GM21717 (cell line): ENCODE measurements around the gene ZNF135.

Experiments used
- ATAC-seq: cut with Tn5 transposase; IDR thresholded peaks from one replicate; pipeline ENCODE4 v1.9.1; 2021; ENCODE audit warnings: mild to moderate bottlenecking, moderate library complexity; ENCODE audit not compliant: unreplicated experiment

The ZNF135 gene

DNA sequence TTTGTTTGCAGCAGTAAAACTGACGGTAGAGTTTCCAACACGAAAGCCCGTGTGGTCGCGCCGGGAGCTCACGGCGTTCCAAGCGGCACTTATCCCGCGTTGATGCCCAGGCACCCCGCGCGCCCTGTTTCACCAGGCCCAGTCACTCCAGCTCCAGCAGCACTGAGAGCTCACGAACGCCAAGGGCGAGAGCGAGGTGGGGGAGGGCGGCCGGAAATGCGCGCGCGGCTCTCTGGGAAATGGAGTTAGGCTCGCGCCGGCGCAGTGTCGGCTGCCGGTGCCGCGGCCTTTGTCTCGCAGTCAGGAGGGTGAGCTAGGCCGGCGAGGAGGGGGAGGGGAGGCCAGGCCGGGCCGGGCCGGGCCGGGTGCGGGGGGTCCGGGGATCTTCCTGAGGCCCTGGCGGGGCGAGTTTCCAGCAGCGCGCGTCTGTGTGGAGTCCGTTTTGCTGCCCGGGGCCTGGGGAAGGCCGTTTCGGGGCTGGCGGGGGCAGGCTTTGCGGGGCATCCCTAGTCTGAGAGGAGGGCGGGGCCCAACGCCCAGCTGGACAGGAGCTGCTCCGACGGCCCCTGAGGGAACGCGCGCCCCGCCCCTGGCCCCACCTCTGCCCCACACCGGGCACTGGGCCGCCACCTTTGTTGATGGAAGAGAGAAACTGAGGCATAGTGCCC, at the start of gene ZNF135:
Gene ZNF135, plus strand, starts transcription at position 280 of the 668 bp plus-strand sequence. CDS start 721 bp downstream, outside the sequence.
- no peak for ATAC-seq

- no peak for ATAC-seq
Measured at GRCh38 chr19:58009301-58009665, 49.8 kb upstream of the ZNF135 start.

DNA sequence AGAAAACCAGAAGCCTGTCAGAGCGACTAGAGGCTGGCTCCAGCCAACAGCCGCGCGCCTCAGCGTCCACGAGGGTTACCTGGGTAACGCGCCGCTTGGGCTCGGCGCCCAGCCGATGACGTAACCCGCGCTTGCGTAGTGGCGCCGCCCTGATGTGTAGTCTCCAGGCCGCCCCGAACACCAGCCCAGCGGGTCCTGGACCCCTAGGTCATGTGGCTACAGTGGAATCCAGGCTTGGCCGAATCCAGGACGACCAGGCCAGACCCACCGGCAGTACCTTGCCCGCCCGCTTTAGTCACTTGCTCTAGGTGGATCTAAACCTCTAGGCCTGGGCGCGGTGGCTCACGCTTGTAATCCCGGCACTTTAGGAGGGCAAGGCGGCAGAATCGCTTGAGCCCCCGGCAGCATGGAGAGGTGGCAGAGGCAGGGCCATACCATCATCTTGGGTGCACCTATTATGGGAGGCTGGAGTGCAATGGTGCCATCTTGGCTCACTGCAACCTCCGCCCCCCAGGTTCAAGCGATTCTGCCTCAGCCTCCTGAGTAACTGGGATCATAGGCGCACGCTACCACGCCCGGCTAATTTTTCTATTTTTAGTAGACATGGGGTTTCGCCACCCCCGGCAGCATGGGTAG, 49.3 kb upstream of the ZNF135 start:
- no peak for ATAC-seq

DNA sequence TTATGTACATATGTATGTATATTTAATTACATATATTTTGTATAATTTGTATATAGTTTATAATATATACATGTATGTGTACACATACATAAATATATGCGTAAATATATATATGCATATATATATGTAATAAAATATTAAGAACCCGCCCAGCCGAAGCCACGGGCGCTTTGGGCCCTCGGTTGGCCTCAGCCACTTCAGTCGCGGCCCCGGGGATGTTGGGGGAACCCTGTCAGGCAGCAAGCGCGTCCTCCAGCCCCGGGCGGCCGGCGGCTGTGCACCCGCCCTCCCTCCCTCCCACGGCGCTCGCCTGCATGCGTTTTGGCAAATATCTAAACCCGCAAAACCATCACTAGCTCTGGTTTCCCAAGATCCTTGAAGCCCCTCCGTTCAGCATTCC, 48.6 kb upstream of the ZNF135 start:
- ATAC-seq: no peak

- no peak for ATAC-seq
Measured at GRCh38 chr19:58014141-58014540, 44.9 kb upstream of the ZNF135 start.

- ATAC-seq: no peak
Measured at GRCh38 chr19:58020129-58020528, 39.0 kb upstream of the ZNF135 start.

- ATAC-seq: no peak
Measured at GRCh38 chr19:58021541-58022282, 37.4 kb upstream of the ZNF135 start.

GRCh38 chr19:58022283-58022660, 36.8 kb upstream of the ZNF135 start:
- ATAC-seq: no peak

DNA sequence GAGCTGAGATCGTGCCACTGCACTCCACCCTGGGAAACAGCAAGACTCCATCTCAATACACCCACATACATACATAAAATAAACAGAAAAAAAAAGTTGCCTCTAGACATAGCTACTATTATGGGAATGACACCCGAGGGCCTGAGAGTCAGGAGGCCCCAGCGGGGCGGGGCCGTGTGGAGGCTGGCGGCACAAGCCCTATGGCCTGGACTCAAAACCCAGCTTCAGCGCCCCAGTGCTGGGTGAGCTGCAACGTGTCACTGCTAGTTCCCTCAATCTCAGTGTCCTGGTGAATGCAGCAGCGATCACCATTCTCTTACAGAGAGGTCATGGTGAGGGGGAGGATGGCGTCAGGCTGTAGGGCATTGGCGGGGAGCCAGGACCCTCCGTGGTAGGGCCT, 34.4 kb upstream of the ZNF135 start:
- ATAC-seq: no peak

GRCh38 chr19:58033741-58034476, 25.2 kb upstream of the ZNF135 start, which contains the start of gene ZSCAN1:
Gene ZSCAN1, plus strand, starts transcription at chr19:58034025. Its CDS starts 3,812 bp downstream, at chr19:58037837.
- no peak for ATAC-seq

- no peak for ATAC-seq
Measured at GRCh38 chr19:58034477-58034793, 24.6 kb upstream of the ZNF135 start.

DNA sequence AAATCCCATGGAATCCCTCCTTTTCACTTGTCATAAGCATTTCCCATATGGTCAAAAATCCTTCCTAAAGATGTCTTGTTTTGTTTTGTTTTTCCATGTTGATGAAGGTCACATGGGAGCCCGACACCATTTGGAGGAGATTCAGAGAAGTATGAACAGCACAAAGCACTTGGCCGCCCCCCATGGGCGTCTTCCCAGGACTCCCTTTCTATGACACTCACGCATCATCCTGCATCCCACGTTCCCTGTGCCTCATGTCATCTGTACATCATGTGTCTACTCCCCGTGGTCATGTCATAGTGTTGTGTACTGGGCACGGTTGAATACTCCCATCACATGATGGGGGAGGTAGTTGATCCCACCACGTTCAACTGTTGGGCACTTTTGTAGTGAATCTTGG, 23.2 kb upstream of the ZNF135 start:
- no peak for ATAC-seq

DNA sequence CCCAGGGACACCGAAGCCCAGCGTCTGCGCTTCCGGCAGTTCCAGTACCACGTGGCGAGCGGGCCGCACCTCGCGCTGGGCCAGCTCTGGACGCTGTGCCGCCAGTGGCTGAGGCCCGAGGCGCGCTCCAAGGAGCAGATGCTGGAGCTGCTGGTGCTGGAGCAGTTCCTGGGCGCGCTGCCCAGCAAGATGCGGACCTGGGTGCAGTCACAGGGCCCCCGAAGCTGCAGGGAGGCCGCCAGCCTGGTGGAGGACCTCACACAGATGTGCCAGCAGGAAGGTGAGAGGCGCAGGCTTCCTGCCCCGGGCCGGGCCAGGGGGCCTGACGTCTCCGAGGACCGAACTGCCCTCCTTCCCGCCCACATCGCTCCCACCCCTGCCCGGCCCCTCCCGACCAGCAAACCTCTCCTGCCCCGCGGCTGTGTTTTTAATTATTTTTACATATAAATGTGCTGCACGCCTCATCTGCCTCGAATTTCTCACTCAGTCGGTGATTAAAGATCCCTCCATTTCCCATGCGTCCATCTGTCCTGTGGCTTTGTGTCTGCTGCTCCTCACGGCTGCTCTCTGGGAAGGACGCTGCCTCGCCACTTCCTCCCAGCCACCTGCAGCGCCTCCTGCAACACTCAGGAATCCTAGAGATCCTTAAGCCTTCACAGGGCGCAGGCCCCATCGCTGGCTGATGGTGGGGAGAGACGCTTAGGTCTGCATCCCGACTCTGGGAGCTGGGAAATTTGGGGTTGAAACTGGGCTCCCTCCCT, 21.0 kb upstream of the ZNF135 start:
- ATAC-seq: no peak

DNA sequence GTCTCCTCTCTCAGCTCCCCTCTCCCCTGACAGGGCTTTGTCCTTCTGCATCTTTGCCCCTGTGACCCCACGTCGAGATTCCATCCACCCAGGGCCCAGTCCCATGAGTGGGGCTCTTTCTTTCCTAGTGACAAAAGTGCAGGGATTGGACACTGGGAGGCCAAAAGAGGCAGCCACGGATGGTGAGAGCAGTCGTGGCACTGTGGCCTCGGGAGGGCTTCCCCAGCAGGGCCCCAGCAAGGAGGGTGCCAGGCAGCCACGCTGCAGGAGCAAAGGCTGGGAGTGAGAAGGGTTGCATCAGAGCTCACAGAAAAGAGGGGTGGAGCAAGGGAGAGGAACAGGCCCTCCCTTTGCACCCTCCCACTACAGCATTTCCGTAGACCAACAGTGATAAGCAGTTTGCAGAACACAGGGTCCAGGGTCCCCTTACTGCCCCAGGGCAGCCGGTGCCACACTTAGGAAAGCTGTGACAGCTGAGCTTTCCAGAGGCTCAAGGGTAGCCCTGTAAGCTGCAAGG, 20.3 kb upstream of the ZNF135 start:
- ATAC-seq: no peak

GRCh38 chr19:58040751-58041525, 18.1 kb upstream of the ZNF135 start:
- no peak for ATAC-seq

DNA sequence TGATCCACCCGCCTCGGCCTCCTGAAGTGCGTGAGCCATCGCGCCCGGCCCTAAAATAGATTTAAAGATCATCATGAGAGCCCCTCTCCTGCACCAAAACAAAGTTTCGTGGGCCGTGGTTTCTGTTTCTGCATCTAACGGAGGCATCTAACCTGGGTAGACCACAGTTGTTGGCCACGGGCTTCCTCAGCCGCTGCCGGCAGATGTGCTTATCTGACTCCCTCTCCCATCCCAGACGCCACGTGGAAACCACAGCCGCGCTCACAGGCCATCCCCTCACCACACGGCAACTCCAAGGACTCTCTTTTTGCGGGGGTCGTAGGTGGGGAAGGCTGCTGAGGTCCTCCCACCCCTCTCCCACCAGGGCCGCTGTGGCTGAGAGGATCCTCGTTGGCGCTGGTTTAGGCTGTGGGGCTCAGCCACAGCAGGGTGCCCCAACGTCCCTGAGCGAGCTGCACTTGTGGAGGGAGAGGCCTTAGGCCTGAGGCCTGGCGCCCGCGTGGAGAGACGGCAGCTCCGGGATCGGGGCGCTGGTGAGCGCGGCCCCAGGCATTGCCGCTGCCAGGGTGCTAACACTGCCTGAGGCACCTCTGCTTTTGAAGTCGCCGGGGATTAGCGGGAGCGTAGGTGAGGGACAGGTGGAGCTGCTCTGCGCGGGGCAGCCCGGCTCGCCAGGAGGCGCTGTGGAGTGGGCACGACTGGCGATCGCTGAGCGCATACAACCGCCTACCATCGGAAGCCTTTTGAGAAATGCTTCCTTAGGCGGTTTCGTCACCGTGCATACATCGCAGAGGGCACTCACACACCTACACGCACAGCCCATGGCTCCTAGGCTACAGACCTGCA, 16.4 kb upstream of the ZNF135 start:
- ATAC-seq: no peak

- no peak for ATAC-seq
Measured at GRCh38 chr19:58044391-58044790, 14.7 kb upstream of the ZNF135 start.

DNA sequence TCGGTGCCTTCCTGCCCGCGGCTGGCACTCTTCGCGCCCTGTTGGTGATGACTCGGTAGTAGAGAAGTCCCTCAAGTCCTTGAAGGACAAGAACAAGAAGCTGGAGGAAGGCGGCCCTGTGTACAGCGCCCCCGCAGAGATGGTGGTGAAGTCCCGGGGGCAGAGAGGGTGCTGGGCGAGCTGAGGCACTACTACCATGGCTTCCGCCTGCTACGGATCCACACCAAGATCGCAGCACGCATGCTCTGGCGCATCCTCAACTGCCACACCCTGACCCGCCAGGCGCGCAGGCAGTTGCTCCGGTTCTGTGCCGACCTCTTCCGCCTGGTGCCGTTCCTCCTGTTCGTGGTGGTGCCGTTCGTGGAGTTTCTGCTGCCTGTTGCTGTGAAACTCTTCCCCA, 14.2 kb upstream of the ZNF135 start:
- ATAC-seq: no peak
